OCI-LY7 (cell line): ENCODE results near the gene GLP1R.

ENCODE experiments used
- CTCF ChIP-seq: fragments of 200-600 bp; sonication (generic); conservative IDR thresholded peaks from 2 replicates; pipeline ENCODE4 v1.5.1; 2014; ENCODE audit warnings: mild to moderate bottlenecking, antibody characterized with exemption, low read length, moderate library complexity, mixed read lengths
- EZH2phosphoT487 ChIP-seq: fragments of 200-600 bp; sonication (generic); IDR thresholded peaks from 2 replicates; pipeline ENCODE4 v1.6.1; 2018; ENCODE audit warnings: low read depth, borderline replicate concordance, mild to moderate bottlenecking, mixed run types, antibody characterized with exemption, low read length, moderate library complexity, mixed read lengths

- TF ChIP-seq CTCF (no peak), EZH2phosphoT487 (no peak)
These were observed 70.3 kb downstream of the GLP1R start for GRCh38 chr6:39118921-39119320.
